ENCODE results near the gene CDK4.

- TF ChIP-seq POLR2AphosphoS5 (IDR thresholded peaks at IDR 0.05; ENCODE audit: low read depth, low read length) (no peak), POLR2A (IDR thresholded peaks at IDR 0.05; ENCODE audit: low read depth, low read length) (no peak), TAF1 (IDR thresholded peaks at IDR 0.05; ENCODE audit: low read depth, low read length) (no peak), SPI1 (IDR thresholded peaks at IDR 0.05; ENCODE audit: low read depth, low read length) (no peak)
Measured at GRCh38 chr12:57717131-57717530, 35.0 kb downstream of the CDK4 start.
